ENCODE results near the gene CAMK2A.

DNA sequence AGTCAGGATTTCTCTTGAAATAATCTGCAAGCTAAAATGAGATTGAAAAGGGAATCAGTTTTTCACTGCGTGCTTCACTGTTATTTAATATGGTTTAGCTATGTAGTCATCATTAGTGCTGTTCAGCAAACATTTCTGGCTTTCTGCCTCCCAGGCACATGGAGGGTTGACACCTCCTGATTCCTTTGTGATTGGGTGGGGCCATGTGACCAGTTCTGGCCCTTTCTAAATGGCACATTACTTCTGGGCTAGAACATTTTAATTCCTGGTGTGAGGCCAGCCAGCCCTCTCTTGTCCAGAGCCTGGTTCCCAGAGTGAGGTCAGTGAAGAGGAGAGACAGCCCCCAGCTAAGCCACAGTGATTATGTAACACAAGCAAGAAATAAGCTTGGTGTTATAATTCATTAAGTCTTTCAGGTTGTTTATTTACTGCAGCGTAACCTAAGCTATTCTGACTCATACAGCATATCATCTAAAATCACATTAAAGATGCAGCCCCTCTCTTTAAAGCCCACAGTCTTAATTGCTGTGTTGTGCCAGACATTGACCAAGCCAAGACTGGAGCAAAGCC lies 30.6 kb upstream of the CAMK2A start:
- TF ChIP-seq, protein P1, sequence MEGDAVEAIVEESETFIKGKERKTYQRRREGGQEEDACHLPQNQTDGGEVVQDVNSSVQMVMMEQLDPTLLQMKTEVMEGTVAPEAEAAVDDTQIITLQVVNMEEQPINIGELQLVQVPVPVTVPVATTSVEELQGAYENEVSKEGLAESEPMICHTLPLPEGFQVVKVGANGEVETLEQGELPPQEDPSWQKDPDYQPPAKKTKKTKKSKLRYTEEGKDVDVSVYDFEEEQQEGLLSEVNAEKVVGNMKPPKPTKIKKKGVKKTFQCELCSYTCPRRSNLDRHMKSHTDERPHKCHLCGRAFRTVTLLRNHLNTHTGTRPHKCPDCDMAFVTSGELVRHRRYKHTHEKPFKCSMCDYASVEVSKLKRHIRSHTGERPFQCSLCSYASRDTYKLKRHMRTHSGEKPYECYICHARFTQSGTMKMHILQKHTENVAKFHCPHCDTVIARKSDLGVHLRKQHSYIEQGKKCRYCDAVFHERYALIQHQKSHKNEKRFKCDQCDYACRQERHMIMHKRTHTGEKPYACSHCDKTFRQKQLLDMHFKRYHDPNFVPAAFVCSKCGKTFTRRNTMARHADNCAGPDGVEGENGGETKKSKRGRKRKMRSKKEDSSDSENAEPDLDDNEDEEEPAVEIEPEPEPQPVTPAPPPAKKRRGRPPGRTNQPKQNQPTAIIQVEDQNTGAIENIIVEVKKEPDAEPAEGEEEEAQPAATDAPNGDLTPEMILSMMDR (IDR thresholded peaks at IDR 0.05; ENCODE audit: low read depth, low read length, missing input control): no peak
- TF ChIP-seq SP1 (IDR thresholded peaks at IDR 0.05) (no peak), RAD21 (IDR thresholded peaks at IDR 0.05) (no peak), JUND (IDR thresholded peaks at IDR 0.05) (no peak), GABPA (IDR thresholded peaks at IDR 0.05 in 1 of 2, conservative IDR thresholded peaks at IDR 0.05 in 1 of 2) (no peak)
